Keratinocyte (primary cell): ENCODE measurements around the gene BTG2. TPM values are rescaled to one million over a fixed set of nuclear protein-coding genes. Genes with fewer than 3 reads are reported as not detected.
"Not testable (repeated sequence)": the region's sequence is repeated elsewhere in the genome, so short reads cannot be mapped to it uniquely, and the experiment has no call there.

Experiments used
- DNase-seq: peaks from one replicate; pipeline ENCODE4 v3.0.0-alpha.2; 2011; ENCODE audit warnings: low read depth, missing footprints, low spot score
- FAIRE-seq: peaks from 2 replicates; lab custom pipeline; 2011; peaks lifted over from hg19 to GRCh38; lab: Jason Lieb, UNC
- H2AFZ ChIP-seq: 2 replicates; pipeline ENCODE4 v1.6.0; 2012; ENCODE audit warnings: low read length, control low read depth, inconsistent platforms; ENCODE audit not compliant: control insufficient read depth
- H3K27ac ChIP-seq: 2 replicates; pipeline ENCODE4 v1.5.1; 2011; ENCODE audit warnings: low read length; ENCODE audit not compliant: control insufficient read depth, insufficient read depth
- H3K27me3 ChIP-seq: 3 replicates; pipeline ENCODE4 v1.6.0; 2011; ENCODE audit warnings: low read length; ENCODE audit not compliant: control insufficient read depth, insufficient read depth; ENCODE audit errors: extremely low read depth
- H3K36me3 ChIP-seq, 2 experiments: 2 replicates in 1 of 2; 3 replicates in 1 of 2; pipeline ENCODE4 v1.5.1; 2011; ENCODE audit warnings: low read length in 2 of 2, mild to moderate bottlenecking in 1 of 2; ENCODE audit not compliant: control insufficient read depth in 2 of 2, insufficient read depth in 2 of 2; ENCODE audit errors: extremely low read depth in 1 of 2
- H3K4me1 ChIP-seq: 3 replicates; pipeline ENCODE4 v1.5.1; 2011; ENCODE audit warnings: low read length; ENCODE audit not compliant: control insufficient read depth, insufficient read depth; ENCODE audit errors: extremely low read depth
- H3K4me2 ChIP-seq: 3 replicates; pipeline ENCODE4 v1.6.0; 2011; ENCODE audit warnings: low read depth, low read length; ENCODE audit not compliant: control insufficient read depth, insufficient read depth; ENCODE audit errors: extremely low read depth
- H3K4me3 ChIP-seq, 3 experiments: fragments of 200-600 bp in 1 of 3; sonication (generic) in 1 of 3; 2 replicates in 2 of 3; 3 replicates in 1 of 3; pipeline ENCODE4 v1.5.1; 2011 to 2016; ENCODE audit warnings: low read length in 3 of 3, mild to moderate bottlenecking in 3 of 3, control low read depth in 2 of 3, inconsistent platforms in 1 of 3, low read depth in 1 of 3, mixed read lengths in 1 of 3, mixed run types in 1 of 3, moderate library complexity in 1 of 3; ENCODE audit not compliant: control insufficient read depth in 2 of 3, insufficient read depth in 2 of 3; ENCODE audit errors: extremely low read depth in 1 of 3
- H3K79me2 ChIP-seq: 2 replicates; pipeline ENCODE4 v1.6.0; 2012; ENCODE audit warnings: low read length; ENCODE audit not compliant: control insufficient read depth, insufficient read depth
- H3K9ac ChIP-seq: 3 replicates; pipeline ENCODE4 v1.6.0; 2011; ENCODE audit warnings: low read length; ENCODE audit not compliant: control insufficient read depth, insufficient read depth; ENCODE audit errors: extremely low read depth
- H3K9me1 ChIP-seq: 3 replicates; pipeline ENCODE4 v1.6.0; 2011; ENCODE audit warnings: low read length; ENCODE audit not compliant: control insufficient read depth, insufficient read depth; ENCODE audit errors: extremely low read depth
- H3K9me3 ChIP-seq: 2 replicates; pipeline ENCODE4 v1.5.1; 2012; ENCODE audit warnings: low read depth, low read length; ENCODE audit not compliant: control insufficient read depth
- H4K20me1 ChIP-seq: 3 replicates; pipeline ENCODE4 v1.6.0; 2011; ENCODE audit warnings: low read length; ENCODE audit not compliant: control insufficient read depth, insufficient read depth; ENCODE audit errors: extremely low read depth
- CTCF ChIP-seq, 3 experiments: IDR thresholded peaks in 1 of 3; conservative IDR thresholded peaks in 1 of 3; optimal IDR thresholded peaks in 1 of 3; 2 replicates in 2 of 3; 3 replicates in 1 of 3; pipeline versions ENCODE3 to v1.5.1; 2011; ENCODE audit warnings: low read length in 3 of 3, mild to moderate bottlenecking in 3 of 3, moderate library complexity in 2 of 3, control low read depth in 1 of 3, inconsistent platforms in 1 of 3; ENCODE audit not compliant: insufficient read depth in 2 of 3; ENCODE audit errors: extremely low read depth in 1 of 3
- EZH2 ChIP-seq: IDR thresholded peaks from one replicate; pipeline ENCODE4 v1.6.1; 2012; ENCODE audit warnings: inconsistent platforms, mild to moderate bottlenecking, low read length, moderate library complexity
- dilution Hi-C: fragments of 300-500 bp; cut with MboI; formaldehyde crosslinking; loops from one replicate; pipeline ENCODE4 v1.7.0; 2020; ENCODE audit warnings: low sequenced_read_pairs; ENCODE audit not compliant: extremely low pct_ligation_motif_present
- polyA plus RNA-seq, 5 experiments: library from polyadenylated mRNA; depleted of rRNA in 3 of 5; stranded (reverse) in 3 of 5; stranded (forward) in 1 of 5; unstranded in 1 of 5; fragments of >200 nt; gene quantifications; 1 replicate in 1 of 5; 2 replicates in 3 of 5; 3 replicates in 1 of 5; pipeline versions ENCODE4 v1.2.1 to v1.2.3, GENCODE V29; 2011 to 2012; ENCODE audit warnings: missing spikeins in 2 of 5, low read depth in 1 of 5, low replicate concordance in 1 of 5

BTG2 gene
- polyA plus RNA-seq, 1 donor (not counting 4 experiments of a cell fraction or from before 2014, with no cell fraction given): 117 TPM

GRCh38 chr1:203308923-203309331 lies 3.6 kb downstream of the BTG2 start:
- H3K9me1 ChIP-seq: peaks cover 2% of the 10 kb centered on the region
- no peaks in the 10 kb centered on the region for H3K27me3 ChIP-seq
- H3K9me3 ChIP-seq: no peaks in the 10 kb centered on the region
- DNase-seq (no peak), FAIRE-seq (no peak)
- no peak for TF ChIP-seq CTCF (optimal IDR thresholded peaks at IDR 0.05 in 1 of 3, IDR thresholded peaks at IDR 0.05 in 1 of 3, conservative IDR thresholded peaks at IDR 0.05 in 1 of 3; ENCODE audit: extremely low read depth in 1 of 3, insufficient read depth in 2 of 3, low read length in 3 of 3)
- no peak for TF ChIP-seq EZH2
- H3K9ac ChIP-seq: no peak overlapping the region
- peaks cover 33% of the 10 kb centered on the region for H3K79me2 ChIP-seq
- no peak overlapping the region for H3K4me3 ChIP-seq
- dilution Hi-C loops: no loop called here
- H3K36me3 ChIP-seq: peaks cover 14 to 15% of the 10 kb centered on the region in 2 experiments
- H3K4me2 ChIP-seq: no peak overlapping the region
- H2AFZ ChIP-seq: no peak overlapping the region
- peaks cover 22% of the 10 kb centered on the region for H4K20me1 ChIP-seq
- peaks cover 29% of the 10 kb centered on the region for H3K4me1 ChIP-seq
- no peak overlapping the region for H3K27ac ChIP-seq

GRCh38 chr1:203311368-203312301 lies 6.3 kb downstream of the BTG2 start:
- Histone ChIP-seq H3K27ac (no peak overlapping the region), H2AFZ (no peak overlapping the region), H3K4me1 (peaks cover 22% of the 10 kb centered on the region), H3K27me3 (no peaks in the 10 kb centered on the region), H3K79me2 (peaks cover 20% of the 10 kb centered on the region), H3K9ac (no peak overlapping the region), H3K9me1 (peaks cover 2% of the 10 kb centered on the region), H4K20me1 (peaks cover 22% of the 10 kb centered on the region), H3K9me3 (no peaks in the 10 kb centered on the region), H3K36me3 (peaks cover 14 to 15% of the 10 kb centered on the region in 2 experiments), H3K4me3 (no peak overlapping the region), H3K4me2 (no peak overlapping the region)
- dilution Hi-C loops: no loop called here
- FAIRE-seq (no peak), DNase-seq (no peak)
- no peak for TF ChIP-seq EZH2
- no peak for TF ChIP-seq CTCF (optimal IDR thresholded peaks at IDR 0.05 in 1 of 3, IDR thresholded peaks at IDR 0.05 in 1 of 3, conservative IDR thresholded peaks at IDR 0.05 in 1 of 3; ENCODE audit: extremely low read depth in 1 of 3, insufficient read depth in 2 of 3, low read length in 3 of 3)

- H3K9ac ChIP-seq, H3K27me3 ChIP-seq, H3K36me3 ChIP-seq, H3K4me2 ChIP-seq, H3K9me3 ChIP-seq, H2AFZ ChIP-seq, H3K27ac ChIP-seq, FAIRE-seq, H4K20me1 ChIP-seq, H3K4me1 ChIP-seq, dilution Hi-C loops, DNase-seq, H3K4me3 ChIP-seq, H3K9me1 ChIP-seq, H3K79me2 ChIP-seq: not testable (repeated sequence)
These were observed 8.9 kb downstream of the BTG2 start for GRCh38 chr1:203314025-203314759.
